GM18502 (cell line): ENCODE data around the gene CCDC17.

Experiments used
- ATAC-seq: cut with Tn5 transposase; IDR thresholded peaks from one replicate; pipeline ENCODE4 v1.9.1; 2021; ENCODE audit warnings: mild to moderate bottlenecking; ENCODE audit not compliant: unreplicated experiment, poor library complexity

The CCDC17 gene

DNA sequence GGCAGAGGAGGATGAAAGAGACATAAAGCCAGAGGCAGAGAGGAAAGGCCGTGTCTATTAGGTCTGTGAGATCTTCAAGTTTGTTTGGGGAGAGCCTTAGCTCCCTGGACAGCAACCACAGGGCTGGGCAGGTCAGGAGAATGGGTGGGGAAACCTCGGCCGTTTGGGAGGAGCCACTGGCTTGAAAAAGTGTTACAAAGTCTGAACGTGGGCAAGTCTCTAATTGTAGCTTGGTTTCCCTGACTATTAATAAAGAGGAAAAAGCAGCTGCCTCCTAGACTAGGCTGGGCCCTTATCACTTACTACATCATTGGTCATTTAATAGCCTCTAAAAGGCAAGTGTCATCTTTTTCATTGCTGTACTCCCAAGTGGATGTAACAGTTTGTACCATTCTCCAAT lies at the start of gene CCDC17:
Gene CCDC17 (minus strand): TSS at position 83 of the 400 bp plus-strand sequence. CDS start 145 bp downstream, outside the sequence.
- no peak for ATAC-seq

DNA sequence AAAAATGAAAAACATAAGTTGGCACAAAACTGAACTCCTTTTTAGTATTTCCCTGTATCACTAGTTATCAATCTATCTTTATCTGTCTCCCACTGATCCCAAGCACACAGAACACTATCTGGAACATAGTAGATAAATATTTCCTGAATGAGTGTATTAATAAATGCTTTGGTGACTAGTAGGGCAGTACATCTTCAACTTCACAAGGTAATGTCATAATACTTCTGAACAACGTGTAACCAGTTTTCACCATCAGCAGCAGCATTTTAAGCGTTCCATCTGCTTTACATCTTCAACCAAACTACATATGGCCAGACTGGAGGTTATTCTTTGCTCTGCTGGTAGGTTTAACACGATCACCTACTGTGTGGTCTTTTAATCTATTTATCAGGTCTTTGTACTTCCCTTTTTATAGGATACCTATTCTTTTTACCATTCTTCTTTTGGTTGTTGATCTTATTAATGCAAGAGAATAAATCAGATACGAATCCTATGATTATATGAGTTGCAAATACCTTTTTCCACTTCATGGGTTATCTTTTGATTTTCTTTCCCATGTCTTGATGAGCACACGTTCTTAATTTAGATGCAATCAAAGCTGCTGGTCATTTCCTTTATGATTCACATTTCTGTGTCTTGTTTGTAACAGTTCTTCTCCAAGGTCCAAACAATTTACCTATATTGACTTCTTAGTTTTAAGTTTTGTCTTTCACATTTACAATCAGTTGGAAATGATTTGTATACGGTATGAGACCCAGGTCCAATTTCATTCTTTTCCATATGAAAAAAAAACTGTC lies 46.2 kb upstream of the CCDC17 start:
- ATAC-seq: no peak

DNA sequence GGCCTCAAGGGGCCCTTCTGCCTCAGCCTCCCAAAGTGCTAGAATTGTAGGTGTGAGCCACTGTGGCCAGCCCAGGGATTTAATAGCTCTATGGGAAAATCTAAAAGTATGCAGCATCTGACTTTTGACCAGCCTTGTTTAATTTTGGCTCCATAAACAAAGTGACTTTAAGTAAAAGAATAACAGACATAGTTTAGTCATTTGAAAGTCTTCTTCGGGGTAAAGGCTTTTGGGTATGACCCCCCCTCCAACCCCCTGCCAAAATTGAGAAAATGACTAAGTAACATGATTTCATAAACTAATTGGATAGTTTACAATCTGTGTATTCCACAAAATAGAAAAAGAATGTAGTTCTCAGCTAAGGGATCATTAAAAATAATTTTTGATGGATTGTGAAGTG lies 45.5 kb upstream of the CCDC17 start:
- ATAC-seq: no peak

DNA sequence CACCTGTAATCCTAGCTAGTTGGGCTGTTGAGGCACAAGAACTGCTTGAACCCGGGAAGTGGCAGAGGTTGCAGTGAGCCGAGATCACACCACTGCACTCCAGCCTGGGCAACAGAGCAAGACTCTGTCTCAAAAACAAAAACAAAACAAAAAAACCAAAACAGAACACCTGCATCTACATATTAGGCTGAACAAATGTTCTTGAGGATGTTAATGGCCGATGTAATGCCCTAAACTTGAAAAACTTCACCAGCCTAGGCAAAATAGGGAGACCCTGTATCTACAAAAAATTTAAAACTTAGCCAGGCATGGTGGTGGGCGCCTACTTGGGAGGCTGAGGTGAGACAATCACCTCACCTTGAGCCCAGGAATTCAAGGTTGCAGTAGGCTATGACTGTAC lies 44.7 kb upstream of the CCDC17 start:
- ATAC-seq: no peak

DNA sequence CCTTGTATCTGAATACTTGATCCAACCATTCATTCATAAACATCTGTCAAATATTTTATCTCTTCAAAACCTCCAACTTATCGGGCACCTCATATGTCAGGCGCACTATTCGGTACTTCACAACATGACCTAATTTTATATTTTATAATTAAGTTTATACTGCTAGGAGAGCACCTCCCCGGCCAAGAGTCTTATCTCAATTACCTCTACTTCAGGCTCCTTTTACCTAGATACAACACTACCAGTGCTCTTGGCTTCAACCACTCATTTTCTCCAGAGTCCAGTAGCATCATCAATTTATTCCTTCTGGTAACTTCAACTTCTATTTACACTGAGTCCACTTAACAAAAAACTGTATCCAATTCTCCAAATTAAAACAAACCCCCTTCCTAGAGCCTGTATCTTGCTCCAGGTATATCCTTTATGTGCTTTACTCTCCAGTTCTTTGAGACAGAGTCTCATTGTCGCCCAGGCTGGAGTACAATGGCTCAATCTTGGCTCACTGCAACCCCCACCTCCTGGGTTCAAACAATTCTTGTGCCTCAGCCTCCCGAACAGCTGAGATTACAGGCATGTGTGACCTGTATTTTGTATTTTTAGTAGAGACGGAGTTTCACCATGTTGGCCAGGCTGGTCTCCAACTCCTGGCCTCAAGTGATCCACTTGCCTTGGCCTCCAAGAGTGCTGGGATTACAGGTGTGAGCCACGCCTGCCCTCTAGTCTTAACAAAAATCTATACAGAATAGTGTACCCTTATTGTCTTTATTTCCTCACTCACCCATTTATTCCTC lies 43.7 kb upstream of the CCDC17 start:
- no peak for ATAC-seq

GRCh38 chr1:45666836-45667235 lies 43.0 kb upstream of the CCDC17 start:
- no peak for ATAC-seq

DNA sequence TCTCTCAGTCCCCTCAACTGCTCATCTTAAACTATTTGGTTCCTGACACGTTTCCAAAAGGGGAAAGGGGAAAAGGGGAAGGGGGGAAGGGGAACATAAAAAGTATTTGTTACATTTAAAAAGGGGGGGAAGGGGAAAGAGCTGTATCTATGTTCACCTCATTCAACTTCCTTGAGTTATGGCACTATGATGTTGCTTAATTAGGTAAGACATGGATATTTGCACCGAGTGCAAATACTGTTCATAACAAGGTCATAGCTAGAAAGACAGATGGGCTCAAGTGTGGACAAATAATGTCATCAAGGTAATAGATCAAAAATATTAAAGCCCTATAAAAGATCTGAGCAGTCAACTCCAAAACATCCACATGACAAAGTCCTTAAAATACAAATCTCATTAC lies 36.5 kb upstream of the CCDC17 start:
- ATAC-seq: no peak

DNA sequence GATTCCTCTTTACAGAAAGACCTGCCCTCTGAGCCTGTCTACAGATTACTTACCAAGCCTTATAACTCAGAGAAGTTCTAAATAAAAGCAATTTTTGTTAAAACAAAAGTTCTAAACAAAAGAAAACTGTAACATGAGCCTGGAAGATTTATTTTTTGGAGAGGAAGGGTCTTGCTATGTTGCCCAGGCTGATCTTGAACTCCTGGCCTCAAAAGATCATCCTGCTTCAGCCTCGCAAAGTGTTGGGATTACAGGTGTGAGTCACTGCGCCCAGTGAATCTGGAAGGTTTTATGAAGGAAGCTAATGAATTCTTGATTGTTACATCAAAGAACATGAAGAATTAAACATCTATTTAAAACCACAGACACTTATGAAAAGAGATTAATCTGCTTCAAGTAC lies 35.4 kb upstream of the CCDC17 start:
- ATAC-seq: no peak

GRCh38 chr1:45658171-45658570 lies 34.3 kb upstream of the CCDC17 start:
- ATAC-seq: no peak

DNA sequence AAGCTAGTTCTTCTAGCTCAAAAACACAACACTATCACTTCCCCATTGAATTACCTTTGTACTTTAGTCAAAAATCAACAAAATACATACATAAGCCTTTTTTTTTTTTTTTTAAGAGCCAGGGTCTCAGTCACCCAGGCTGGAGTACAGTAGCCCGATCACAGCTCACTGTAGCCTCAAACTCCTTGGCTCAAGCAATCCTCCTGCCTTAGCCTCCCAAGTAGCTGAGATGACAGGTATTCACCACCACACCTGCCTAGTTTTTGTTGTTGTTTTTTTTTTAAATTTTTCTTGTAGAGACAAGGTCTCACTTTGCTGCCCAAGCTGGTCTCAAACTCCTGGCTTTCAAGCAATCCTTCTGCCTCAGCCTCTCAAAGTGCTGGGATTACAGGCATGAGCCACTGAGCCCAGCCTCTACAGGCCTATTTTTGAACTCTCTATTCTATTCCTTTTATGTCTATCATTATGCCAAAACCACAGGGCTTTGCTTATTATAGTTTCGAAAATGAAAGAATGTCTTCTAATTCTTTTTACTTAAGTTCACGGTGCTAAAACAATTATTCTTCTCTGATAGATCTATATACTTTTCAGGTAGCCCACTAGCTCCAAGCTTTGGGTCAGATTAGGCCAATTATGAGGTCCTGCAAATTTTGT lies 32.8 kb upstream of the CCDC17 start:
- no peak for ATAC-seq

GRCh38 chr1:45654540-45655280 lies 30.9 kb upstream of the CCDC17 start:
- ATAC-seq: no peak

DNA sequence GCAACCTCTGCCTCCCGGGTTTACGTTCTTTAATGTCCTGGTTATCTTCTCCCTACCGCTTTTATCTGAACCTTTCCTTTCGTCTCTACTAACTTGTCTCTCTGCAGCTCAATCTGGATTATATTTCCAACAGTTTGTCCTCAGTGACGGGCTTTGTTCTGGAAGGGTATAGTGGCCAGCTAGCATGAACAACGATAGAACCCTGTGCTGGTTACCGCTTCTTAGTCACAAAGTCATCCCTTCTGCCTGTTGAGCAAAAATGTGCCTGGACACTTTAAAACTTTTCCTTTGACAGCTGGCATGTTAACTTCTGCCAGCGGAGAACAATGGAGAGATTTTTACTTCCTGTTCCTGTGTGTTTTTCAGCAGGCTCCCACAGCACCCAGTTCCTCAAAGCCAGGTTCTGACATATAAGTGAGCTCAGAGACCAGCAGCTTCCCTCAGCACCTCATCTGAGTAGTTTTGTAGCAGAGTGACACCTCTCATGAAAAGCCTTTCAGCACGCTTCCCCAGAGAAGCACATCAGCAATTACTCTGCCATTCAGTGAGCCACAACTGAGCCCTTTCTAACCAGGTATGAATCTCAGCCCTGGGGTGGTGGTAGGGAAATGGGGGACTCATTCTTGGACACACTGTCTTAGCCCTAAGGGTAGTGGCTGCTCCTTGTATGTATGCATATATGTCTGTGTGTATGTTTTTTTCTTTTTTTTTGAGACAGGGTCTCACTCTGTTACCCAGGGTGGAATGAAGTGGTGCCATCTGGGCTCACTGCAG lies 23.6 kb upstream of the CCDC17 start:
- no peak for ATAC-seq

DNA sequence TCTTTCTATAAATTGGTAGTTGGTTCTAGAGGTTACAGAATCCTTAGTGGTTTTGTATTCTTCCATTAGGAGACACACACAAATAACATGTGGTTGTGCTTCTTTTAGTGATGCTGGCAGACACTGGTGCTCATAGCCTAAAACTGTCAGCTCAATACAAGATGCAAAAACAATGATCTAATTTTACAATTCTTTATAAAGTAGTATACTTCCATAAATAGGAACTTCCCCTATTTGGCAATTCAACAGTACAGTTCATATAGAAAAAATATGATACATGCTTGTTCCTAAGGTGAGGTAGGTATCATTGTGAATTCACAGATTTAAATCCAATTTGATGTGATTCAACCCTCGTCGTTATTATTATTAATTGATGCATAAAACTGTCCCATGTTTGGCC lies 20.8 kb upstream of the CCDC17 start:
- ATAC-seq: no peak

GRCh38 chr1:45643978-45644377 lies 20.1 kb upstream of the CCDC17 start:
- ATAC-seq: no peak

- no peak for ATAC-seq
Measured at GRCh38 chr1:45643321-45643720, 19.5 kb upstream of the CCDC17 start.

DNA sequence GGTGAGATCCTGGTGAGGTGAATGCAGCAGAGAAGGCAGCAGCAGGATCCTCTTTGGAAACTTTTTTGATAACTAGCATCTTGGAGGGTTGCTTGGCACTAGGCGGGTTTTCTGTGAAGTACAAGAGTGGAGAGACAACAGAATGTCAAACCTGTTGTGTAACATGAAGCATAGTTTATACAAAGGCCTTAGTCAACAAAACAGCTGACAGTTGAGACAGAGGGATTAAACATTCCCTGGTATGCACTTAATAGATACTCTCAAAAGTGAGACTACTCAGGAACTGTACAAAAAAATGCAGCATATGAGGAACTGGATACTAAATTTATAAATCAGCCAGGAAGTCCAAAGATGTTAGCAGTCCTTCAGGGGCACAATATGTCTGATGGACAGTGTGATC lies 16.4 kb upstream of the CCDC17 start:
- ATAC-seq: no peak

DNA sequence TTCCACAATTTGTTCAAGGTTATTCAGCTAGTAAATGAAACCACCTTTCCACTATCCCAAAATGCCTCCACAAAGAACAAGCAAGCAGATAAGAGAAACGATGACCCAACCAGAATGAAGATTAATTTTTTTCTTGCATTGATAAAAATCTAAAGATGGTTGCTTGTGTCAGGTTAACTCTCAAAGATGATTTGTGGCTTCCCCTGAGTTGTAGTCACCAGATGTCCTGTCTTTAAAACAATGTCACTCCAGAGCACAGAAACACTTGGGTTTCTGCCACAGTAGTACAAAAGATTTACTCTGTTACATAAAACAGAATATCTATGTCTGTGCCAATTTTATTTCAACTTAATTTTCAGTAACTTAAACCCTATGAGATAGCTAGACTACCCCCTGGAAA lies 11.4 kb upstream of the CCDC17 start:
- ATAC-seq: no peak

- no peak for ATAC-seq
Measured at GRCh38 chr1:45630429-45630828, 6.6 kb upstream of the CCDC17 start.

- ATAC-seq: no peak
Measured at GRCh38 chr1:45629035-45629434, 5.2 kb upstream of the CCDC17 start.
